Eye (tissue), 1 donor: ENCODE data around the gene TMEM115.

Source experiments
- DNase-seq: peaks from one replicate; pipeline ENCODE4 v3.0.0-alpha.2; 2015

Gene TMEM115

DNA sequence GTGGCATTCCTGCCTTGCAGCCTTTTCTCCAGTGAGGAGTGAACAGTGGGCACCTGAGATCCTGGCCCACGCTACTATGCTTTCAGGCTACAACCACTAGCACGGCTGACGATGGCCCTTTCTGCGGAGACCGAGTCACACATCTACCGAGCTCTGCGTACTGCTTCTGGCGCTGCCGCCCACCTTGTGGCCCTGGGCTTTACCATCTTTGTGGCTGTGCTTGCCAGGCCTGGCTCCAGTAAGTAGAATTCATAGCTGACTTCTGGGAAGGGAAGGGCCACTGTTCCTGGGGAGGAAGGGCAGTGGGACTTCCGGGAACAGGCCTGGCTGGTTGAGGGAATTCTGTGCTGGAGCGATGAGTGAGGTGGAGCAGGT, 8.0 kb downstream of the TMEM115 start:
- no peak for DNase-seq

DNA sequence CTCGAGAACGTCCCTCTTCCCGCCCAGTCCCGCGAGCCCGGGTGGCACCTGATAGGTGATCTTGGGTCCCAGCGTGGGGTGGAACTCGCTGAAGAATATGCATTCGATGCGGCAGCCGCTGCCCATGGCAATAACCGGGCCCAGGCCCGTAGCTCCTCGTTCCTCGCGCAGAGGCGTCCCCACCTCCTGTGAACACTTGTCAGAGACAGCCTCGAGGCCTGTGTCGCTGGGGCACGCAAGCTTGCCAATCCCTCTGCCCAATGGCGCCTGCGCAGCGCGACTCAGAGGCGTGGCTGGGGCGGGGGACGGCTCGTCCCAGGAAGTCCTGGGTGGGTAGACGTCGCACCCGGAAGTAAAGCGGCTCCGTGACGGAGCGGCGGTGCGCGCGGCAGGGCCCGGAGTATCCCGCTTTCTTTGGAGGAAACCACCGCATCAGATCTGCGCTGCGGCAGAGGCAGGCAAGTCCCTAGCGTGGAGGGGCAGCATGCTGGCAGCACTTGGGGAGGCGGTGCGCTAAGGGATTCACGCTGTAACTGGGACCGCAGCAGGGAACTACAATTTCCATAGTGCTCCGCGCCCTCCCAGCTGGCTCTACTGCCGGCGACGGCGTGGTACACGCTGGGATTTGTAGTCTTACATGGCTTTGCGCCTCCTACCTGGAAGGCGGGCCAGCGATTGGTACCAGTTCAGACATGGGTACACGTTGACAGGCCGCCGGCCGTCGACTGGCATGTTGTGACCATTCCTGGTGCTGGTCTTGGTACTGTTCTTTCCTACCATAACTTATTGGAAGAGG, 8.6 kb downstream of the TMEM115 start, which contains the start of the genes CYB561D2 and NPRL2:
Gene CYB561D2, plus strand, starts transcription at position 336 of the 796 bp plus-strand sequence. CDS start 572 bp downstream, outside the sequence.
Gene NPRL2, minus strand, starts transcription at position 249 of the 796 bp plus-strand sequence. Its CDS starts 123 bp downstream, at position 126.
- peak; percentile 98 for DNase-seq

DNA sequence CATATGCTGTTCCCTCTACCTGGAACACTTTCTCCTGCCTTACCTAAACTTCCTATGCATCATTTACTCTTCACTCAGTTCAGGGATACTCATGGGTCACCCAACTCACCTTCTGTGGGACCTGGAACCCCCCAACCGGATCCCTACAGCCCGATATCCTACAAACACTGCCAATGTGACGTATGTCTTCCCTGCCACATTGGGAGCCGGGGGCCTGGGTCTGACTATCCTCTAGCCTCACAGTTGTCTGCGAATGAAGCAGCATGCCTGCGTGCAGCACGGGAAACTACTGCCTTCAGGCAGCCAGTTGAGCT, 9.2 kb downstream of the TMEM115 start:
- no peak for DNase-seq

DNA sequence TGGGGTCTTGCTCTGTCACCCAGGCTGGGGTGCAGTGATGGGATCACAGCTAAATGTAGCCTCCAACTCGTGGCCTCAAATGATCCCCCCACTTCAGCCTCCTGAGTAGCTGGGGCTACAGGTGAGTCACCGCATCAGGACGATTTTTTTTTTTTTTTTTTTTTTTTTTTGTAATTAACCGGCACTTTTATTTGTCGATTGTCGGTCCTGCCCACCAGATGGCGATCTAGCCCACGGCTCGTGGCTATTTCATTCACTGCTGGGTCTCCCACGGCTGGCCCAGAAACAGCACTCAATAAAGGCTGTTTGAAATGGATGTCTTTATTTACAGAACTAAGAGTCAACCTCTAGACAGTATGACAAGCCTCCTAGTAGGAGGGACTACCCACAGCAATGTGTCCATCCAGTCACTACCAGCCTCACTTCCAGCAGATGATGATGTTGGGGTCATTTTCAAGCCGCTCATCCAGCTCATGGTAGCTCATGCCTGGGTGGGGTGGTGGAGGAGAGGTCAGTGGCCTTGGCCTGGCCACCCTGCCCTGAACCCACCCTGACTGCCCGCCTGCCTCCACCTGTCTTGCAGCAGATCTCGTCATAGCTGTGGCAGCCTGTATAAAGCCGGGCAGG, 12.0 kb downstream of the TMEM115 start:
- DNase-seq: peak; percentile 93

DNA sequence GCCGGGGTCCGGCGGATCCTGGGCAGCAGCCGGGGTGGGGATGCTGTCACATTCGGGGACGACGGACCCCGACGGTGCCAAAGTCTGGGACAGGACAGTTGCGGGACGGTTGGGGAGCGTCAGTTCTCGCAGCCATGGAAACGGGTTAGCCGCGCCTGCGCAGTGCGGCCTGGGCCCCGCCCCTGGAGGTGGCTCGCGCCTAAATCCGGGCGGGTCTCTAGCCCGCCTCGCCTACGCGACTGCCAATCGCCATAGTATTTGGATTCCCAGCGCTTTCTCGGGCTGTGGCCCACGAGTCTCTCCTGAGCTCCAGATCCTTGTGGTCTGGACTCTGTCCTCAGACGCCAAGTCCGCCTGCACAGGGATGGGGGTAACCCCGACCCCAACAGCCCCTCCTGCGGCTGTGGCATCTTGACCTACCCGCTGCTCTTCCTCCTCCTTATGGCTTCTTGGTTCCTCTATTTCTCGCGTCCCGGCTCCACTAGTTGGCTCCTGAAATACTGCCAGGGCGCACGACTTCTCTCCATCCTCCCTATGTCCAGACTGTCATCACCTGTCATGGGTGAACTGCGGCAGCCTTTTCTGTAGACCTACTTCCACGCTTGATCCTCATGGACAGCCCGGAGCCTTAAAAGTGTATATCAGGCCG, 13.6 kb downstream of the TMEM115 start, which contains the start of gene ZMYND10:
Gene ZMYND10, minus strand, starts transcription at position 147 of the 649 bp plus-strand sequence. CDS start 153 bp downstream, outside the sequence.
- DNase-seq: peak; percentile 83

DNA sequence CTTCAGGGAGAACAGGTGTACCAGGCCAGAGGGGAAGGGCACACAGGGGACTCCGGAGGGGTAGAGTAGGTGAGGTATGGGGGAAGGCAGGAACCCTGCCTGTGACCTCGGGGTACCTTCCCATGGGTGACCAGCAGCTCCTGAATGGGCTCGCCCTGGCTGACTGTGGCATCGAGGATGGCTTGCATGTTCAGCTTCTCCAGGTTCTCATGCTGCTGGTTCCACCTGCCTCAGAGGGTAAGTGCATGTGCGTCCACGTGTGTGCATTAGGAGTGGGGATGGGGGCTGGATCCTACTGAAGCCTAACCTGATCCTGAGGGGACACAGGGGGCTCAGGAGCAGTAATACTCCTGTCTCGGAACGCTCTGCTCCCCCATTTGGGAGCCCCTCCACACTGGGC, 14.3 kb downstream of the TMEM115 start:
- DNase-seq: no peak

DNA sequence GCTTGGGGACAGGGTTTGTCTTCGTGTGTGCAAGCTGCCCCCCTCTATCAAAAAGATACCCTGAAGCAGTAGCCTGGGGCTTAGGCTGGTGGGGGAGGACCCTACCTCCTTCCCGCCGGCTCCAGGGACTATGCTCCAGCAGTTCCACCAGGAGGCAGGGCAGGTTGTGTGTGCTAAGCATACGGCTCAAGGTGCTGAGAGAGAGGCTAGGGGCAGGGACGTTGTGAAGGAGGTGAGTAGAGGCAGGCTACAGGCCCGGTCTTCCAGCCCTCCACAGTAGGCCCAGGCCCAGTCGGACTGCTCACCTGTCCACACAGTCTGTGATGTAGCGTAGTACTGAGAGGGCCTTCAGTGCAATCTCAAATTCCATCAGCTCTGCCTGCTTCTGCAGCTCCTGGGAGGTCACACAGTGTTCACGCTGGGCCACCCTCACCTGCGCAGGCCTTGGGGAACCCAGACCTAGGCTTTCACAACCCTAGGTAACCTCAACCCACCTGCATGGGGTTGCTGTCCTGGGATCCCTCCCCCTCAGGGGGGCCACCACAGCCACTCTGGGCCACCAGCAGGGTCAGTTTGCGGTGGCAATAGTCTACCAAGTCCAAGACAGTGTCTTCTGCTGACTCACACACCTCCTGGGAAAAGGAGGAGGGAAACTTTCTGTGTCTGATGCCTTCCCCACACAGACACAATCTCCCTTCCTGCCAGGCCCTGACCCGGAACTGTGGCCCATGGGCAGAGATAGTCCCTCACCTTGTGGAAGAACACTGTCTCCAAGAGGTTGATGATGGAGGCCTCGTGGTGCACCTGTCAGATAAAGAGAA, 16.3 kb downstream of the TMEM115 start:
- no peak for DNase-seq

DNA sequence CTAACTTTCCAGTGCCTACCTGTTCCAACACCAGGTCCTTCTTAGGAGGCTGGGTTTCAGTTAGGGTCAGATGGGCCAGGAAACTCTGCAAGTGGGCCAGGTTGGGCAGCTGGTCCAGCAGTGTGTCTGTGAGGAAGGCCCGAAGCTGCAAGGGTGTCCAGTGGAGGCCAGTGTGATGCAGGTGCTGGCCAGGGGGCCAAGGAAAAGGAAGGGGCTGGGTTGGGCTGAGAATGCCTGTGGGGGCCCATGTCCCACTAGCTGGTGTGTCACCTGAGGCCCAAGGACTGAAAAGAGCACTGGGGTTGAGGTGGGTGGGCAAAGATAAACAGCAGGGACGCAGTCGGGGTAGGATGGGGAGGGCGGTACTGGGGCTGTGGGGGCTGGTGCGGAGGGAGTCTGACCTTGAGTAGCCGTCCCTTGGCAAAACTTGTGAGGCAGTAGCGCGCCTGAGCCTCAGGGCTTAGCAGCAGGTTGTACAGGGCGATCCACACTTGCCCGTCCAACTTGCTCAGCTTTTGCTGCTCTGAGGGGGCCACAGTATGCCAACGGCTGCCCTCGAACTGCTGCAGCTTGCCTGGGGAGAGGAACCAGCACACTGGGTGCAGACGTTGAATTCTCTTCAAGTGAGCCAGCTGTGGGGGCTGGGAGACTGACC, 17.2 kb downstream of the TMEM115 start:
- DNase-seq: no peak

DNA sequence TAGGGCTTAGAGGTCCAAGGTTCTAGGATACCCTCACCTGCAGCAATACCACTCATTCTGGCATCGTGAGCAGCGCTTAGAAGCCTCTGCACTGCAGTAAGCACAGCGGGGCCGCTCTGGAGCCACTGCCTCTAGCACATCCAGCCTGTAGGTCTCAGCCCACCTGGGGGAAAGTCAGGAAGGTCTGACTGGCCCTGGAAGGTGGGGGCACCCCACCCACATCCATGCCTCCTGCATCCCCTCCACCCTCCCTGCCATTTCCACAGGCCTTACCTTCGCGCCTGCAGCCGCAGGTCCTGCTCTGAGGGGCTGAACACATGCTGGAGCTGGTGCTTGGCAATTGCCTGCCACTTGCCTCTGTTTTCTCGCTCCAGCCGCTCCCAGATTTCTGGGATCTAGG, 17.8 kb downstream of the TMEM115 start:
- DNase-seq: no peak

DNA sequence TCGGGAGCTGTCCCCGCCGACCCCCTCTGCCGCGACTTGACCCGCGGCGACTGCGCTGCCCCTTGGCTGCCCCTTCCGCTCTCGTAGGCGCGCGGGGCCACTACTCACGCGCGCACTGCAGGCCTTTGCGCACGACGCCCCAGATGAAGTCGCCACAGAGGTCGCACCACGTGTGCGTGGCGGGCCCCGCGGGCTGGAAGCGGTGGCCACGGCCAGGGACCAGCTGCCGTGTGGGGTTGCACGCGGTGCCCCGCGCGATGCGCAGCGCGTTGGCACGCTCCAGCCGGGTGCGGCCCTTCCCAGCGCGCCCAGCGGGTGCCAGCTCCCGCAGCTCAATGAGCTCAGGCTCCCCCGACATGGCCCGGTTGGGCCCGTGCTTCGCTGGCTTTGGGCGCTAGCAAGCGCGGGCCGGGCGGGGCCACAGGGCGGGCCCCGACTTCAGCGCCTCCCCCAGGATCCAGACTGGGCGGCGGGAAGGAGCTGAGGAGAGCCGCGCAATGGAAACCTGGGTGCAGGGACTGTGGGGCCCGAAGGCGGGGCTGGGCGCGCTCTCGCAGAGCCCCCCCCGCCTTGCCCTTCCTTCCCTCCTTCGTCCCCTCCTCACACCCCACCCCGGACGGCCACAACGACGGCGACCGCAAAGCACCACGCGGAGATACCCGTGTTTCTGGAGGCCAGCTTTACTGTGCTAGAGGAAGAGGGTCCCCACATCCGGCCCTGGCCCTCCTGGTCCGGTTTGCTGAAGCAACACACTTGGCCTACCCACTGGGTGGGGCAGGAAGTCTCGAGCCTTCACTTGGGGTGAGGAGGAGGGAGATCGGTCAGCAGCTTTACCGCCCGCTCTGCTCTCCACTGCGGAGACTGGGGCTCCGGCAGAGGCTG, 18.6 kb downstream of the TMEM115 start, which contains the start of gene RASSF1:
Gene RASSF1, minus strand, starts transcription at position 389 of the 882 bp plus-strand sequence. Its CDS starts 31 bp downstream, at position 358.
- peak; percentile 62 for DNase-seq

DNA sequence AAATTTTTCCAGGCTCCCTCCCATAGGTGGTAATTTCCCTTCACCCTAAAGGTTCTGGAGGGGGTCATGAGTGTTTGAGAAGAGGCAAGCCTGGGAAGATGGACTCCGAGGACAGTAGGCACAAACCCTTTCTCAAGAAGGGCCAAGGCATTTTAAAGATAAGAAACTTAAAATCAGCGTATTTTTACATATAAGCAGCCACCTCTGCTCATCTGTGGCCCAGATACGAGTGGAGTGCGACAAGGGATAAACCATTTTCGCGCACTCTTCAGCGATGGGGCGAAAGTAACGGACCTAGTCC, 19.2 kb downstream of the TMEM115 start:
- DNase-seq: no peak

DNA sequence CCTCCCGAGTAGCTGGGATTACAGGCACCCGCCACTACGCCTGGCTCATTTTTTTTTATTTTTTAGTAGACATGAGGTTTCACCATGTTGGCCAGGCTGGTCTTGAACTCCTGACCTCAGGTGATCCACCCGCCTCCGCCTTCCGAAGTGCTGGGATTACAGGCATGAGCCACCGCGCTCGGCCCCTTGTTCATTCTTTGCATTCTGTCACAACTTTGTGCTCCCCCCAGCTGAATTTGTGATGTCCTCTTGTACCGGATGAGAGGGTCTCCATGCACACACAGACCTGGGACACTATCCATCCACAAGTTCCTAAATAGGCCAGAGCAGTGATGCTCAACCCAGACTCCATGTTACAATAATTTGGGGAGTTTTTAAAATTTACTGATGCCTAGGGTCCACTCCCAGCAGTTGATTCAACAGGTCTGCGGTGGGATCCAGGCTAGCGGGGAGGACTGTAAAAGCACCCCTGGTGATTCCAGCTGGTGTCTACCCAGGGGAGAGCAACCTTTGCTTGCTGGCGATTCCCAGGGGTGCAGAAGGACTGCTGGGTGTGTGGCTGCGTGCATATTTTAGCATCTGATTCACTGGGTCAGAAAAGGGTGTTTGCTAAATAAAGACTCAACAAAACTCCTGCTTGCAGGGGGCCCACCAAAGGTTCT, 19.7 kb downstream of the TMEM115 start:
- no peak for DNase-seq

DNA sequence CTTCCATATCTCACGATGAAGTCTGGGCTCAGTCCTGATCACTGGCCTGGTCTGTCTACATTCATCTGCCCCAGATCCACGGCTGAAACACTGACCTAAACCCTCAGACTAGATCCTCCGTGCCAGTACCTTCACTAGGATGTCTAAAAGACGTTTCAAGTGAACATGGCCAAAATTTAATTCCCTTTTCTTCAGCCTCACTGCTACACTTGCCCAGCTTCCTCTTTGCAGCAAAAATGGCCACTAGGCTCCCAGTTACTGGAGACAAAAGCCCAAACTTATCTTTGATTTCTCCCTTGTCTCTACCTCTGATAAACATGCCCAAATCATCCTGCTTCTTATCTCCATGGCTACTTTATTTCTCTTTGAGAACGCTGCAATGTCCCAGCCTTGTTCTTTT, 20.4 kb downstream of the TMEM115 start:
- no peak for DNase-seq

DNA sequence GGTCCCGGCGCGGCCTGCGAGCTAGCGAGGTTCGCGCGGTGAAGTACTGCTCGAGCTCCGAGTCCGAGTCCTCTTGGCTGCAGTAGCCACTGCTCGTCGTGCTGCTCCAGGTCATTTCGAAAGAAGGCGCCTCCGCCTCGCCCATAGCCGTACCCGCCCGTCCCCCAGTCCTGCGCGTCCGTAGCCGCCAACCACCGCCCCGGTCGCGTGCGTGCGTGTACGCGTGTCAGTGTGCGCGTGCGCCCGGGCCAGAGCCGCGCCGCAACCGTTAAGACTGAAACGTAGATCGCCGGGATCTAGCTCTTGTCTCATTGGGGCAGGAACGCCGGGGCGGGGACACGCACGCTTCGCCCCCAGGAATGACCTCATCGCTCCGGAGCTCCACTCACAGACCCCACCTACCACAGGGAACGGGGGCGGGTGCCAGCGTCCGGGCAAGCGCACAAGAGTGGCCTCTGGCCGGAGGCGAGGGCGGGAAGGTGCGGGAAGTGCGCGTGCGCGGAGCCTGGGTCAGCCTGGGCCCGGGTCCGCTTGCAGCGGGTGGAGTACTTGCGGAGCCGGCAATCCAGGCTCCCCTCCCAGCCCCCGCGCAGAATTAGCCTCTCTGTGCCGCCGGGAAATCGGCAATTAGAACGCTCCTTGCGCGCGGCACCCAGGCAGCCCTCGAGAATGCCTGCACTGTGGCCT, 22.0 kb downstream of the TMEM115 start:
- peak; percentile 99 for DNase-seq

DNA sequence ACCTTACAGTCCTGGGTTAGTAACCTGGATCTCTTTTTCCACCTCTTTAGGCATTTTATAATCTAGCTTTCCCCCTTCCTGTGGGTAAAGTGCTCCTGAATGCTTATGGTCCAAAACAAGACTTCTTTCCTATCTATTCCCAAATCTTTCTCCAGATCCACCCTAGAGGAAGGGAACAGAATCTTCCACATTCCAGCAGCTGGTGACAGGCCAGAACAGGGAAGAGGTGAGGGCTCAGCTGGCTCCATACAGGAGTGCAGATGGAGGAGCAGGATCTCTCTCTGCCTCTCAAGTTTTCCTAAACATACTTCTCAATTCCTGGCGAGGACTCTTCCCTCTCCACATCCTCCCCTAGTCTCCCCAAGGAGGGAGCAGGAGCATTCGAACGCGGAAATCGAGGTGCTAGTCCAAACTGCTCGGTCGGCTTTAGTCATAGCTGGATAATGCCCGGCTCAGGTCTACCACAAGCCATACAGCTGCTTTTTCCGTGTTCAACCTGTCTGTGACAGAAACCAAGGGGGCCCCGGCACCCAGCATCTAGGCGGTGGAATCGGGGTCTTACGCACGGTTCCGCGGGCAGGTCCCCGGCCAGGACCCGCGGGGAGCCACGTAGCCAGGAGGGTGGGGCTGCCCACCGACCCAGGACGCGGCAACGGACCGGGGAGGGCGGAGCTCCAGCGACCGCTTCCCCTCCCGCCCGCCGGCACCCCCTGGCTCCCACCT, 22.7 kb downstream of the TMEM115 start:
- DNase-seq: no peak

DNA sequence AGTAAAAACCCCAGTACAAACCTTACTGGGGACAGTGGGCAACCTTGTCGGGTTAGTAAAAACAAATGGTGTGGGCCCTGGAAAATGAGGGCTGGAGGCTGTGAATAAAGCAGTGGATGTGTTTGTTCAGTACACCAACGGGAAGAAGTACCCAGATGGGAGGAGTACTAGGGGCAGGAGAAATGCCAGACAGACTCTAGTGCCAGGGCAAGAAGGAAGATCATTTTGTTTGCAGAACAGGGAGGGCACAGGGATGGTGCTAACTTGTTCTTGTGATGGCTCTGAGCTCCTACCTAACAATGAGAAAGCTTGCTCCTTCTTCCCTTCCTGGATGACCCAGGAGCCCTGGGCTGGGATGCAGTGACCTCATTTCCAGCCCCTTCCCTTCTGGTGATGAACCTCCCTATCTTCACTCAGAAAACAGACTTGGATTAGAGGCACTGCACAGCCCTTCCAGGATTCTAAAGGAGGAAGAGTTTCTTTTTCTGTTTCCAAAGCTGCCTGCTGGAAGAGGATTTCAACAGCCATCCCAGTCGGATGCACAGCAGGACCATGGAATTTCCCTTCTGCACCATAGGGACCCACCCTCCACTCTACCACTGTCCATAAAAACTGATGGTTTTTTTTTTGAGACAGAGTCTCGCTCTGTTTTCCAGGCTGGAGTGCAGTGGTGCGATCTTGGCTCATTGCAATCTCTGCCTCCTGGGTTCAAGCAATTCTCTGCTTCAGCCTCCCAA, 24.8 kb downstream of the TMEM115 start:
- DNase-seq: no peak

DNA sequence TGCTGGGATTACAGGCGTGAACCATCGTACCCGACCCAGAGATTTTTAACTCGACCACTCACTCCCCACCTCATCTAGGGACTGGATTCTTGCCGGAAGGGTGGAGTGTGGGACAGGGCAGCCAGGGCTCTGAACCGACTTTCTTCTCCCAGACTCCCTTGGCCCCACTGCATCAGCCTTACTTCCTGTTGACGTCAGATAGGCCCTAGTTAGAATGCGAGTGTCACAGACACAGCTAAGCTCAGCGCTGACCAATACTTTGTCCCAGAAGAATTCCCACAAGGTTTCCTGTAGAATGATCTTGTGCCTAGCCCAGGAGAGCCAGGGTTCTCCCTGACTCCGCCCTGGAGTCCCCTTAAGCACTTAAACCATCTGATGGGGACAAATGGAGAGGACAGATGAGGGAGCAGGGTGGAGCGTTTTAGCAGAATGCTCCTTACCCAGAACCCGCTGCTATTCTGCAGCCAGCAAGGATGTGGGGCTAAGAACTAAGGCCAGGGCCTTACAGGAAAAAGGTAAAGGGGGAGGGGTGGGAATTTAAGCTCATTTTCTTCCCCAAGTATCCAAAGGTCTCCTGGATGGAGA, 25.5 kb downstream of the TMEM115 start:
- no peak for DNase-seq

DNA sequence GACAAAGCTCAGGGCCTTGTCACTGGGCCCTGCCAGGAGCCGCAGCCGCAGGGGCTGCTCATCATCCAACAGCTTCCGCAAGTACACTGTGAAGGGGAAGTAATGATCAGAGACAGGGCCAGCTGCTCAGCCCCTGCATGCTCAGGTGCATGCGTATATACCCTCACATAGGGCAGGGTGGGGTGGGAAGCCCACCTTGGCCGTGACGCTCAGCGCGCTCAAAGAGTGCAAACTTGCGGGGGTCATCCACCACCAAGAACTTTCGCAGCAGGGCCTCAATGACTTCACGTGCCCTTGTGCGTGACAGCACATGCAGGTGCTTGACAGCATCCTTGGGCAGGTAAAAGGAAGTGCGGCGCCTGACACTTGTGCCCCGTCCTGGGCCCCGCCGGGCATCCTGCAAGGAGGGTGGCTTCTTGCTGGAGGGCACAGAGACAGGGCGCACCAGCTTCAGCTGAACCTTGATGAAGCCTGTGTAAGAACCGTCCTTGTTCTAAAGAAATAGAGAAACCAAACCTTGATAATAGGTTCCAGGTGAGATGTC, 27.9 kb downstream of the TMEM115 start:
- DNase-seq: no peak
